GM12878 (cell line): ENCODE measurements around the gene C11orf42. TPM values are rescaled to one million over a fixed set of nuclear protein-coding genes. Genes with fewer than 3 reads are reported as not detected.

Experiments
- ATAC-seq: fragments of 200-7000 bp; cut with Tn5 transposase; 3 replicates; pipeline ENCODE4 v1.9.1; 2020; ENCODE audit warnings: mild to moderate bottlenecking, moderate library complexity
- BruUV-seq: library from RNA; stranded (reverse); fragments of 400-500 nt; replicated peaks from 2 replicates; lab custom pipeline; 2021; lab: Mats Ljungman, UMichigan
- CTCF ChIA-PET: fragments of 300-600 bp; sonication (Branson Sonifier 250); formaldehyde crosslinking; extraction: SDS; loops from one replicate; lab custom pipeline; 2021; ENCODE audit warnings: inconsistent platforms; lab: Yijun Ruan, JAX
- POLR2A ChIA-PET: fragments of 350-600 bp; formaldehyde crosslinking; extraction: SDS; loops from one replicate; lab custom pipeline; 2021; ENCODE audit warnings: inconsistent platforms; lab: Charles Lee
- RAD21 ChIA-PET: fragments of 300-600 bp; sonication (Branson Sonifier 250); formaldehyde crosslinking; loops from one replicate; lab custom pipeline; 2023; ENCODE audit warnings: antibody characterized with exemption; ENCODE audit not compliant: unreplicated experiment; lab: Charles Lee
- SMC1A ChIA-PET: fragments of 300-600 bp; sonication (Branson Sonifier 250); formaldehyde crosslinking; loops from one replicate; lab custom pipeline; 2023; ENCODE audit not compliant: unreplicated experiment, uncharacterized antibody; lab: Charles Lee
- DNase-seq: peaks from one replicate; pipeline ENCODE4 v3.0.0-alpha.2; 2011; ENCODE audit warnings: low read depth, low spot score
- FAIRE-seq: peaks from 3 replicates; lab custom pipeline; 2011; peaks lifted over from hg19 to GRCh38; lab: Jason Lieb, UNC
- H2AFZ ChIP-seq: 2 replicates; pipeline ENCODE4 v1.6.0; 2011; ENCODE audit warnings: low read depth, low read length, control low read depth; ENCODE audit not compliant: control insufficient read depth
- H3K27ac ChIP-seq: 2 replicates; pipeline ENCODE4 v1.5.1; 2011; ENCODE audit warnings: control low read depth; ENCODE audit not compliant: control insufficient read depth, insufficient read depth
- H3K27me3 ChIP-seq, 2 experiments: replicated peaks in 1 of 2; 2 replicates each; pipeline versions ENCODE4 v1.6.0 to v1.6.1; 2011; ENCODE audit warnings: low read length in 1 of 2; ENCODE audit not compliant: control insufficient read depth in 2 of 2, insufficient read depth in 2 of 2
- H3K36me3 ChIP-seq, 2 experiments: 2 replicates each; pipeline ENCODE4 v1.5.1; 2011; ENCODE audit warnings: low read length in 1 of 2; ENCODE audit not compliant: control insufficient read depth in 2 of 2, insufficient read depth in 2 of 2
- H3K4me1 ChIP-seq: 2 replicates; pipeline ENCODE4 v1.6.1; 2011; ENCODE audit warnings: mild to moderate bottlenecking, low read length, moderate library complexity, mixed read lengths; ENCODE audit not compliant: control insufficient read depth, insufficient read depth
- H3K4me2 ChIP-seq: 2 replicates; pipeline ENCODE4 v1.6.0; 2011; ENCODE audit warnings: control low read depth; ENCODE audit not compliant: control insufficient read depth, insufficient read depth
- H3K4me3 ChIP-seq: fragments of 200-600 bp; sonication (generic); 2 replicates; pipeline ENCODE4 v1.5.1; 2016
- H3K79me2 ChIP-seq: 2 replicates; pipeline ENCODE4 v1.6.0; 2011; ENCODE audit warnings: low read length; ENCODE audit not compliant: control insufficient read depth, insufficient read depth
- H3K9ac ChIP-seq: 2 replicates; pipeline ENCODE4 v1.8.0; 2011; ENCODE audit warnings: low read length, control low read depth, mixed read lengths; ENCODE audit not compliant: control insufficient read depth, insufficient read depth
- H3K9me3 ChIP-seq: replicated peaks from 3 replicates; pipeline ENCODE4 v1.5.1; 2011; ENCODE audit warnings: mild to moderate bottlenecking, low read length; ENCODE audit not compliant: control insufficient read depth, insufficient read depth
- H4K20me1 ChIP-seq: 2 replicates; pipeline ENCODE4 v1.6.0; 2011; ENCODE audit not compliant: control insufficient read depth, insufficient read depth
- CBFB ChIP-seq: IDR thresholded peaks from 2 replicates; pipeline ENCODE4 v1.6.1; 2016; ENCODE audit warnings: antibody characterized with exemption, low read depth
- CBX5 ChIP-seq: sonication (generic); IDR thresholded peaks from 2 replicates; pipeline ENCODE4 v1.6.1; 2016; ENCODE audit warnings: low read depth, moderate library complexity, mild to moderate bottlenecking, inconsistent platforms
- CREB1 ChIP-seq: IDR thresholded peaks from 2 replicates; pipeline ENCODE4 v1.6.1; 2012; ENCODE audit warnings: low read depth, mild to moderate bottlenecking, inconsistent platforms
- EED ChIP-seq: sonication (generic); IDR thresholded peaks from 2 replicates; pipeline ENCODE4 v1.6.1; 2016; ENCODE audit warnings: antibody characterized with exemption, low read depth
- EGR1 ChIP-seq, 2 experiments: IDR thresholded peaks; 1 replicate in 1 of 2; 2 replicates in 1 of 2; pipeline ENCODE4 v1.6.1; 2011 to 2012; ENCODE audit warnings: low read depth in 2 of 2, low read length in 2 of 2, borderline replicate concordance in 1 of 2, mild to moderate bottlenecking in 1 of 2, moderate library complexity in 1 of 2
- MEF2A ChIP-seq: IDR thresholded peaks from 2 replicates; pipeline ENCODE4 v1.6.1; 2011; ENCODE audit warnings: low read depth, mild to moderate bottlenecking, low read length, moderate library complexity; ENCODE audit not compliant: insufficient read depth
- MLLT1 ChIP-seq: fragments of 450-650 bp; IDR thresholded peaks from 2 replicates; pipeline ENCODE4 v1.6.1; 2016; ENCODE audit warnings: mild to moderate bottlenecking
- MTA3 ChIP-seq: IDR thresholded peaks from 2 replicates; pipeline ENCODE4 v1.6.1; 2012; ENCODE audit warnings: low read length, inconsistent platforms, borderline replicate concordance
- NBN ChIP-seq: fragments of 450-650 bp; IDR thresholded peaks from 2 replicates; pipeline ENCODE4 v1.6.1; 2016
- NFIC ChIP-seq: IDR thresholded peaks from 2 replicates; pipeline ENCODE4 v1.6.1; 2012; ENCODE audit warnings: low read depth, mild to moderate bottlenecking, inconsistent platforms, low read length, moderate library complexity
- PBX3 ChIP-seq: IDR thresholded peaks from 2 replicates; pipeline ENCODE4 v1.6.1; 2011; ENCODE audit warnings: mild to moderate bottlenecking, low read depth, low read length, moderate library complexity; ENCODE audit not compliant: insufficient replicate concordance
- SIX5 ChIP-seq: IDR thresholded peaks from 2 replicates; pipeline ENCODE4 v1.6.1; 2011; ENCODE audit warnings: mild to moderate bottlenecking, low read depth, low read length, moderate library complexity; ENCODE audit not compliant: severe bottlenecking
- SRF ChIP-seq, 2 experiments: IDR thresholded peaks; 2 replicates each; pipeline ENCODE4 v1.6.1; 2011; ENCODE audit warnings: low read depth in 2 of 2, low read length in 2 of 2, mild to moderate bottlenecking in 1 of 2, moderate library complexity in 1 of 2
- TARDBP ChIP-seq: IDR thresholded peaks from 2 replicates; pipeline ENCODE4 v1.6.1; 2016; ENCODE audit warnings: borderline replicate concordance
- ZNF24 ChIP-seq: fragments of 450-650 bp; IDR thresholded peaks from 2 replicates; pipeline ENCODE4 v1.6.1; 2017; ENCODE audit warnings: antibody characterized with exemption, mild to moderate bottlenecking
- ZNF622 ChIP-seq: fragments of 450-650 bp; IDR thresholded peaks from 2 replicates; pipeline ENCODE4 v1.6.1; 2017; ENCODE audit warnings: mild to moderate bottlenecking, inconsistent platforms
- WGBS: methylation state at CpG from one replicate; pipeline ENCODE4 v1.1.6; 2016; ENCODE audit warnings: low lambda C conversion rate; ENCODE audit not compliant: insufficient replicate concordance, insufficient coverage; ENCODE audit errors: missing lambda C conversion rate; 5-methylcytosine and 5-hydroxymethylcytosine counted together
- in situ Hi-C: fragments of 300-500 bp; cut with MboI; formaldehyde crosslinking; loops from 9 replicates; pipeline ENCODE4 v1.14.3; 2018; ENCODE audit warnings: mixed read lengths
- intact Hi-C: fragments of 100-400 bp; cut with micrococcal nuclease; formaldehyde crosslinking; loops from one replicate; pipeline ENCODE4 v1.14.2; 2022; ENCODE audit not compliant: unreplicated experiment
- polyA plus RNA-seq, 11 experiments: library from polyadenylated mRNA; depleted of rRNA in 4 of 11; unstranded in 6 of 11; stranded (reverse) in 5 of 11; fragments of >200 nt; fragmentation: Nextera tagmentation in 4 of 11; fragmentation: Illumina TruSeq in 1 of 11; extraction: Ambion mirVana in 4 of 11; extraction: Trizol in 1 of 11; gene quantifications; 1 replicate in 1 of 11; 2 replicates in 10 of 11; pipeline versions ENCODE4 v1.2.1 to v1.2.3, GENCODE V29; 2011 to 2016; ENCODE audit warnings: inconsistent platforms in 2 of 11, missing spikeins in 2 of 11, low read depth in 1 of 11
- total RNA-seq, 4 experiments: library from RNA; depleted of rRNA in 3 of 4; stranded (reverse); fragments of >200 nt in 3 of 4; fragmentation: Illumina TruSeq in 1 of 4; extraction: Trizol in 1 of 4; gene quantifications; 2 replicates each; pipeline versions ENCODE4 v1.2.1 to v1.2.3, GENCODE V29; 2013 to 2021
- TF ChIP-seq, protein P1 (sequence below): fragments of 450-650 bp; IDR thresholded peaks from 2 replicates; pipeline ENCODE4 v1.6.1; 2017; ENCODE audit warnings: antibody characterized with exemption, mild to moderate bottlenecking, moderate library complexity
- TF ChIP-seq, protein P2 (sequence below): fragments of 450-650 bp; IDR thresholded peaks from 2 replicates; pipeline ENCODE4 v1.6.1; 2016; ENCODE audit warnings: mild to moderate bottlenecking
- TF ChIP-seq, protein P3 (sequence below): IDR thresholded peaks from 2 replicates; pipeline ENCODE4 v1.6.1; 2011; ENCODE audit warnings: low read depth, low read length, improper control_type of control experiment, borderline replicate concordance

The C11orf42 gene
- total and polyA plus RNA-seq, 10 of the 15 experiments (the other 5 are each of a cell fraction or from before 2014, with no cell fraction given), result 0.19 TPM; not detected in 9

DNA sequence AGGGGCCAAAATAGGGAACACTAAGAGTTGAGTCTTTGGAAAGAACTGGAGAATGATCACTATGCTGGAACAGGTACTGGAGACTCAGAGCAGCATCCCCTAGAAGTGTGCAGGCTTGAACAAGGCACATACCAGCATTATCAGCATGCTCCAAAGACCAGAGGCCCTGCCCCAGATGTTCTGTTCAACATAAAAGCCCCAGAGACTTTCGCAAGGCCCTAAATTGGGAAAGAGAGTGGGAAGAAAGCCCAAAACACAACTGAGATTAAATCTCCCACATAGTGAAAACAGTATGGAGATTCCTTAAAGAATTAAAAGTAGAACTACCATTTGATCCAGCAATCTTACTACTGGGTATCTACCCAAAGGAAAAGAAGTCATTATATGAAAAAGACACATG lies 42.9 kb downstream of the C11orf42 start:
- H4K20me1 ChIP-seq, result no peaks in the 10 kb centered on the region
- no peak overlapping the region for H3K4me2 ChIP-seq
- intact Hi-C loops (no loop called here), in situ Hi-C loops (loop anchor here (5.0 kb wide), 1 partner anchor 104 kb away; no protein-coding TSS in a partner anchor)
- H3K4me3 ChIP-seq, result no peak overlapping the region
- WGBS, result 64% methylated on average over 1 of the region's 1 CpG
- POLR2A ChIA-PET, result no interaction called here
- RAD21 ChIA-PET, result no interaction called here
- FAIRE-seq (no peak), ATAC-seq (no peak), DNase-seq (no peak)
- TF ChIP-seq SRF (IDR thresholded peaks at IDR 0.05; ENCODE audit: low read depth in 2 of 2, low read length in 2 of 2), result no peak
- no peak for TF ChIP-seq MTA3
- no peak for TF ChIP-seq PBX3
- TF ChIP-seq CREB1, result no peak
- TF ChIP-seq EGR1 (IDR thresholded peaks at IDR 0.05; ENCODE audit: borderline replicate concordance in 1 of 2, low read depth in 2 of 2, low read length in 2 of 2), result no peak
- TF ChIP-seq, protein P1, sequence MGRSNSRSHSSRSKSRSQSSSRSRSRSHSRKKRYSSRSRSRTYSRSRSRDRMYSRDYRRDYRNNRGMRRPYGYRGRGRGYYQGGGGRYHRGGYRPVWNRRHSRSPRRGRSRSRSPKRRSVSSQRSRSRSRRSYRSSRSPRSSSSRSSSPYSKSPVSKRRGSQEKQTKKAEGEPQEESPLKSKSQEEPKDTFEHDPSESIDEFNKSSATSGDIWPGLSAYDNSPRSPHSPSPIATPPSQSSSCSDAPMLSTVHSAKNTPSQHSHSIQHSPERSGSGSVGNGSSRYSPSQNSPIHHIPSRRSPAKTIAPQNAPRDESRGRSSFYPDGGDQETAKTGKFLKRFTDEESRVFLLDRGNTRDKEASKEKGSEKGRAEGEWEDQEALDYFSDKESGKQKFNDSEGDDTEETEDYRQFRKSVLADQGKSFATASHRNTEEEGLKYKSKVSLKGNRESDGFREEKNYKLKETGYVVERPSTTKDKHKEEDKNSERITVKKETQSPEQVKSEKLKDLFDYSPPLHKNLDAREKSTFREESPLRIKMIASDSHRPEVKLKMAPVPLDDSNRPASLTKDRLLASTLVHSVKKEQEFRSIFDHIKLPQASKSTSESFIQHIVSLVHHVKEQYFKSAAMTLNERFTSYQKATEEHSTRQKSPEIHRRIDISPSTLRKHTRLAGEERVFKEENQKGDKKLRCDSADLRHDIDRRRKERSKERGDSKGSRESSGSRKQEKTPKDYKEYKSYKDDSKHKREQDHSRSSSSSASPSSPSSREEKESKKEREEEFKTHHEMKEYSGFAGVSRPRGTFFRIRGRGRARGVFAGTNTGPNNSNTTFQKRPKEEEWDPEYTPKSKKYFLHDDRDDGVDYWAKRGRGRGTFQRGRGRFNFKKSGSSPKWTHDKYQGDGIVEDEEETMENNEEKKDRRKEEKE, result no peak
- no peak for TF ChIP-seq EED
- no peak for TF ChIP-seq NBN
- no peak for TF ChIP-seq ZNF622
- no peak for TF ChIP-seq NFIC
- no peak for TF ChIP-seq MLLT1
- TF ChIP-seq, protein P2, sequence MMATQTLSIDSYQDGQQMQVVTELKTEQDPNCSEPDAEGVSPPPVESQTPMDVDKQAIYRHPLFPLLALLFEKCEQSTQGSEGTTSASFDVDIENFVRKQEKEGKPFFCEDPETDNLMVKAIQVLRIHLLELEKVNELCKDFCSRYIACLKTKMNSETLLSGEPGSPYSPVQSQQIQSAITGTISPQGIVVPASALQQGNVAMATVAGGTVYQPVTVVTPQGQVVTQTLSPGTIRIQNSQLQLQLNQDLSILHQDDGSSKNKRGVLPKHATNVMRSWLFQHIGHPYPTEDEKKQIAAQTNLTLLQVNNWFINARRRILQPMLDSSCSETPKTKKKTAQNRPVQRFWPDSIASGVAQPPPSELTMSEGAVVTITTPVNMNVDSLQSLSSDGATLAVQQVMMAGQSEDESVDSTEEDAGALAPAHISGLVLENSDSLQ, result no peak
- TF ChIP-seq CBX5, result no peak
- no peak for TF ChIP-seq SIX5
- TF ChIP-seq MEF2A, result no peak
- TF ChIP-seq CBFB, result no peak
- TF ChIP-seq, protein P3, sequence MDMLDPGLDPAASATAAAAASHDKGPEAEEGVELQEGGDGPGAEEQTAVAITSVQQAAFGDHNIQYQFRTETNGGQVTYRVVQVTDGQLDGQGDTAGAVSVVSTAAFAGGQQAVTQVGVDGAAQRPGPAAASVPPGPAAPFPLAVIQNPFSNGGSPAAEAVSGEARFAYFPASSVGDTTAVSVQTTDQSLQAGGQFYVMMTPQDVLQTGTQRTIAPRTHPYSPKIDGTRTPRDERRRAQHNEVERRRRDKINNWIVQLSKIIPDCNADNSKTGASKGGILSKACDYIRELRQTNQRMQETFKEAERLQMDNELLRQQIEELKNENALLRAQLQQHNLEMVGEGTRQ, result no peak
- TF ChIP-seq TARDBP, result no peak
- TF ChIP-seq ZNF24, result no peak
- no peaks in the 10 kb centered on the region for H3K4me1 ChIP-seq
- H3K9me3 ChIP-seq, result no peaks in the 10 kb centered on the region
- SMC1A ChIA-PET, result interaction anchor here (4.2 kb wide), 1 partner anchor 68 kb away, joined by 26 read pairs; no protein-coding TSS in a partner anchor
- no peaks in the 10 kb centered on the region for H3K36me3 ChIP-seq
- no peak overlapping the region for H2AFZ ChIP-seq
- no peak overlapping the region for H3K9ac ChIP-seq
- no TSS peak for BruUV-seq
- H3K79me2 ChIP-seq, result no peaks in the 10 kb centered on the region
- H3K27ac ChIP-seq, result no peak overlapping the region
- no peaks in the 10 kb centered on the region for H3K27me3 ChIP-seq
- CTCF ChIA-PET, result no interaction called here
